ENCODE data around the gene PTPRU.

GRCh38 chr1:29197993-29198392 is 38.3 kb upstream of the PTPRU start:
- TF ChIP-seq CTCF (IDR thresholded peaks at IDR 0.05 in 4 of 5, conservative IDR thresholded peaks at IDR 0.05 in 1 of 5) (no peak), POLR2A (IDR thresholded peaks at IDR 0.05) (no peak)

All from gastrocnemius medialis (tissue), 4 donors.